GM12873 (cell line): ENCODE results near the gene GLB1L3.

ENCODE experiments used
- TF ChIP-seq, protein P1 (sequence below): IDR thresholded peaks from 2 replicates; pipeline ENCODE4 v1.5.1; 2012; ENCODE audit warnings: low read depth, mild to moderate bottlenecking, moderate library complexity, low read length, control low read depth; ENCODE audit not compliant: insufficient read depth; ENCODE audit errors: missing control alignments

GLB1L3 gene

GRCh38 chr11:134243913-134244312 lies 32.3 kb upstream of the GLB1L3 start:
- TF ChIP-seq, protein P1, sequence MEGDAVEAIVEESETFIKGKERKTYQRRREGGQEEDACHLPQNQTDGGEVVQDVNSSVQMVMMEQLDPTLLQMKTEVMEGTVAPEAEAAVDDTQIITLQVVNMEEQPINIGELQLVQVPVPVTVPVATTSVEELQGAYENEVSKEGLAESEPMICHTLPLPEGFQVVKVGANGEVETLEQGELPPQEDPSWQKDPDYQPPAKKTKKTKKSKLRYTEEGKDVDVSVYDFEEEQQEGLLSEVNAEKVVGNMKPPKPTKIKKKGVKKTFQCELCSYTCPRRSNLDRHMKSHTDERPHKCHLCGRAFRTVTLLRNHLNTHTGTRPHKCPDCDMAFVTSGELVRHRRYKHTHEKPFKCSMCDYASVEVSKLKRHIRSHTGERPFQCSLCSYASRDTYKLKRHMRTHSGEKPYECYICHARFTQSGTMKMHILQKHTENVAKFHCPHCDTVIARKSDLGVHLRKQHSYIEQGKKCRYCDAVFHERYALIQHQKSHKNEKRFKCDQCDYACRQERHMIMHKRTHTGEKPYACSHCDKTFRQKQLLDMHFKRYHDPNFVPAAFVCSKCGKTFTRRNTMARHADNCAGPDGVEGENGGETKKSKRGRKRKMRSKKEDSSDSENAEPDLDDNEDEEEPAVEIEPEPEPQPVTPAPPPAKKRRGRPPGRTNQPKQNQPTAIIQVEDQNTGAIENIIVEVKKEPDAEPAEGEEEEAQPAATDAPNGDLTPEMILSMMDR = no peak

DNA sequence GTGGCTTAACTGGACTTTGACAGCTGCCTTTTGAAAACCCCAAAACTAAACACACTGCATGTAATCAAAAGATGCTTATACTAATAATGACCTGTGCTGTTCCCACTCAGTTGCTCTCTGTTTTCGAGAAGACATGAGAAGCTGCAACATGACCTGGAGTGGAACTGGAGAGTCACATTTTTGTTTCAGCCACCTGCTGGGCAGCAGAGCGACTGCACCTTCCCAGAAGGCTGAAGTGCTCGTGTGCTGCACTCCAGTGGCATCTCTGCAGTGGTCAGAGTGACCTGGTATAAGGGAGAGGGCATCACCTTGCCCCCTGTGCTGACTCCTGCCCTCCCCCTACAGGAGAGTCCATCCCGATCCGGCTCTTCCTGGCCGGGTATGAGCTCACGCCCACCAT lies 31.6 kb upstream of the GLB1L3 start:
- TF ChIP-seq, protein P1 = peak; percentile 81

DNA sequence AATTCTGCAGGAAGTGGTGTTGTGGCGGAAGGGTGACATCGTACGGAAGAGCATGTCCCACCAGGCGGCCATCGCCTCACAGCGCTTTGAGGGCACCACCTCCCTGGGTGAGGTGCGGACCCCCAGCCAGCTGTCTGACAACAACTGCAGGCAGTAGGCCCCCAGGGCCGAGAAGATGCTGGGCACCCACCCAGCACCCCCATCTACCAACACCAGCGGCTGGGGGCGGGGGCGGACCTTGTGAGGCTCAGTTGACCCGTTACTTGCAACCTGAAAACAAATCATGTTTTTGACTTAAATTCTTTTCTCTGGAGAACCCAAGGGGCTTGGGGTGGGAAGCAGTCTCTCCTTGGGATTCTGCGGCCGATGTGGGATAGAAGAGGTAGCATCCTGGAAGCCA lies 30.7 kb upstream of the GLB1L3 start:
- TF ChIP-seq, protein P1 = no peak

DNA sequence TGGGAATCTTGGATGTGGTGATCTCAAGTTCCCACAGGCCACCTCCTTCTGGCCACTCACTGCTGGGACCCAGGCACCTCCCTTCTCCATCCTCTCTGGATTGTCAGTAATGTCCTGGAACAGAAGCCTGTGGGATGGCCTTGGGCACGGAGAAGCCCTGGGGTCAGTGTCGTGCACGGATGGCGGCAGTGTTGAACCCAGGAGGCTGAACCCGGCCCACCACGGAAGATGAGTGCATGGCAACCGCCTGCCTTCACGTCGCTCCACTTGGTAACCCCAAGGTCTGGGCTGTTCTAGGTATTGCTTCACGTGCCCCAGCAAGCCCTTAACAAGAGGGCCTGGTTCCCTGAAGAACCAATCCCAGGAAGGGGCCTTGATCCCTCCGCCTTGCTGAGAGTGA lies 30.1 kb upstream of the GLB1L3 start:
- TF ChIP-seq, protein P1 = no peak

- TF ChIP-seq, protein P1 = no peak
Observed at GRCh38 chr11:134246678-134247077, 29.5 kb upstream of the GLB1L3 start.

- TF ChIP-seq, protein P1 = no peak
Observed at GRCh38 chr11:134248910-134249480, 27.2 kb upstream of the GLB1L3 start.

DNA sequence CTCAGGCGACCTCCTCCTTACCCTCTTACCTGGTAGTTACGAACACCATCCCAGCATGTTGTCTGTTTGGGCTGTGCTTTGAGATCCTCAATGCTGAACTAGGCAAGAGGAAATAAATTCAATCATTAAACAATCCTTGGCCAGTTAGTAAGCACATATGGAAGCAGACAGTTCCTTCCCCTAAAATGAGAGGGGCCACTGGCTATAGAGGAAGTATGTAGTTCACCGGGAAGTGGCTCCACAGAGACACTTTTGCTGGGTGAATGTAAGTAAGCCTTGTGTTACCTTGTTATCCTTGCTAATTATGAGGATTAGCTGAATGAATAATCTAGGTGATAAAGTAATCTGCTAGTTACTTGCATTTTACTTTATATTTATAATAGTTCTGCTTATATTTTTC lies 25.9 kb upstream of the GLB1L3 start:
- TF ChIP-seq, protein P1 = no peak

DNA sequence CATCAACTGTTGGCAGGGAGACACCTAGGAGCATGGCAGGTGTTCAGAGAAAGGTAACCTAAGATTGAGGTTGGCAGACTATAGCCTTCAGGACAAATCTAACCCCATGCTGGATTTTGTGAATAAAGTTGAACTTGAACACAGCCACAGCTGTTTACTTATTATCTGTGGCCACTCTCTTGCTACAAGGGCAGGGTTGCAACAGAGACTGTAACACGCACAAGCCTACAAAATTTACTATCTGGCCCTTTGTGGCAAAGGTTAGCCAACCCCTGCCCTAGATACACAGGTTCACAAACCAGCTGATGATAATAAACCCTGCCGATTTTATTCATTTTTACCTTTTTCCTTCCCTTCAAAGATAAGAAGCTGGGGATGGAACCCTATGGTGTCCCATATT lies 25.5 kb upstream of the GLB1L3 start:
- TF ChIP-seq, protein P1 = no peak
